ENCODE measurements around the gene ARHGAP30. TPM values are rescaled to one million over a fixed set of nuclear protein-coding genes. Genes with fewer than 3 reads are reported as not detected.

The ARHGAP30 gene
- total and polyA plus RNA-seq, 5 experiments from 2014 or later = 110 to 233 (median 207) TPM

- Mint-ChIP-seq H3K36me3 (peaks cover 0 to 35% (median 0%) of the 10 kb centered on the region in 3 donors), H3K4me1 (peaks cover 16 to 29% (median 25%) of the 10 kb centered on the region in 4 donors), H3K4me3 (peak within 1 kb of the TSS; percentile 83 to 96 (median 92)), H3K9me3 (peaks cover 0 to 5% (median 0%) of the 10 kb centered on the region in 9 donors), H3K27ac (peak within 1 kb of the TSS; percentile 83 to 100 (median 88)), H3K27me3 (peaks cover 0 to 4% (median 0%) of the 10 kb centered on the region in 5 donors)
- DNase-seq (peak; percentile 33 to 79 (median 60)), ATAC-seq (peak; percentile 71 to 78)
- POLR2A ChIA-PET = interaction anchor here (0.6 to 8.7 kb wide), 23 partner anchors 14 to 330 kb away, joined by 3 to 119 read pairs (median 4); partner anchors contain the start of genes ARHGAP30, F11R, NIT1 and PFDN2
Measured at GRCh38 chr1:161098210-161099068, 28.7 kb upstream of the ARHGAP30 start, which contains the start of gene KLHDC9. Gene KLHDC9, plus strand, starts transcription at chr1:161098361. Its CDS starts 175 bp downstream, at chr1:161098536.

- POLR2A ChIA-PET = interaction anchor here (1.2 to 8.7 kb wide), 7 partner anchors 10 to 106 kb away, joined by 3 to 119 read pairs (median 18); partner anchors contain the start of genes ARHGAP30, F11R, NIT1 and PFDN2
- Mint-ChIP-seq H3K4me1 (peaks cover 18 to 41% (median 39%) of the 10 kb centered on the region in 4 donors), H3K27ac (peak overlapping the region in 7 of 10 donors; percentile 83 to 100 (median 92)), H3K36me3 (peaks cover 0 to 24% (median 0%) of the 10 kb centered on the region in 3 donors), H3K9me3 (peaks cover 0 to 5% (median 0%) of the 10 kb centered on the region in 9 donors), H3K4me3 (peak overlapping the region in 3 of 10 donors; percentile 25 to 46 (median 33)), H3K27me3 (peaks cover 0 to 4% (median 0%) of the 10 kb centered on the region in 5 donors)
- ATAC-seq = no peak
- DNase-seq = no peak
Measured at GRCh38 chr1:161096530-161096929, 26.8 kb upstream of the ARHGAP30 start.

- DNase-seq (no peak), ATAC-seq (no peak)
- POLR2A ChIA-PET = interaction anchor here (3.3 to 8.7 kb wide), 4 partner anchors 22 to 56 kb away, joined by 18 to 119 read pairs (median 55); partner anchors contain the start of genes ARHGAP30, NIT1, PFDN2 and TSTD1
- peaks cover 0 to 4% (median 0%) of the 10 kb centered on the region in 5 donors for H3K27me3 Mint-ChIP-seq
- no peak overlapping the region for H3K4me3 Mint-ChIP-seq
- H3K27ac Mint-ChIP-seq = peak overlapping the region in 6 of 10 donors; percentile 7 to 100 (median 50)
- H3K4me1 Mint-ChIP-seq = peaks cover 18 to 41% (median 40%) of the 10 kb centered on the region in 4 donors
- peaks cover 0 to 19% (median 0%) of the 10 kb centered on the region in 3 donors for H3K36me3 Mint-ChIP-seq
- H3K9me3 Mint-ChIP-seq = peaks cover 0 to 5% (median 0%) of the 10 kb centered on the region in 9 donors
Measured at GRCh38 chr1:161096015-161096414, 26.3 kb upstream of the ARHGAP30 start.

GRCh38 chr1:161095230-161095629 lies 25.5 kb upstream of the ARHGAP30 start:
- POLR2A ChIA-PET = interaction anchor here (0.7 to 8.7 kb wide), 3 partner anchors 13 to 49 kb away, joined by 3 to 119 read pairs (median 69); partner anchors contain the start of genes ARHGAP30 and USF1

DNA sequence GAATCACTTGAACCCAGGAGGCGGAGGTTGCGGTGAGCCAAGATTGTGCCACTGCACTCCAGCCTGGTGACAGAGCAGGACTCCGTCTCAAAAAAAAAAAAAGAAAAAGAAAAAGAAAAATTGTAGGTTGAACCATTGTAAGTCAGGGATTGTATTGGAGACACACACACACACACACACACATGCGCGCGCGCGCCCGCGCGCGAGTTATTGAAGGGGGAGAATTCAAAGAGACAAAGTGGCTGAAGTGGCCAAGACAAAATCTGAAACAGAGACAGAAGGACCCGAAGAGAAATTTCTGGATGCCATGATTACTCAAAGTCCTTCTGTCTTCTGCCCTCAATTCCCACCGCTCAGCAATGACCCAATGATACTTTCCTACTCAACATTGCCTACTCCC lies 24.8 kb upstream of the ARHGAP30 start:
- ATAC-seq (no peak), DNase-seq (no peak)
- H3K36me3 Mint-ChIP-seq = peaks cover 0 to 6% (median 0%) of the 10 kb centered on the region in 3 donors
- peak overlapping the region in 1 of 10 donors; percentile 57 for H3K27ac Mint-ChIP-seq
- H3K4me3 Mint-ChIP-seq = peak overlapping the region in 1 of 10 donors; percentile 8
- POLR2A ChIA-PET = interaction anchor here (0.7 to 8.7 kb wide), 4 partner anchors 11 to 48 kb away, joined by 3 to 119 read pairs (median 36); partner anchors contain the start of genes ARHGAP30 and USF1
- H3K9me3 Mint-ChIP-seq = peaks cover 0 to 5% (median 0%) of the 10 kb centered on the region in 9 donors
- peaks cover 0 to 4% (median 0%) of the 10 kb centered on the region in 5 donors for H3K27me3 Mint-ChIP-seq
- H3K4me1 Mint-ChIP-seq = peaks cover 24 to 51% (median 50%) of the 10 kb centered on the region in 4 donors

More at GRCh38 chr1:161095230-161095629, 25.5 kb upstream of the ARHGAP30 start:
- H3K4me1 Mint-ChIP-seq = peaks cover 24 to 49% (median 48%) of the 10 kb centered on the region in 4 donors
- DNase-seq (no peak), ATAC-seq (no peak)
- H3K27me3 Mint-ChIP-seq = peaks cover 0 to 4% (median 0%) of the 10 kb centered on the region in 5 donors
- peak overlapping the region in 2 of 10 donors; percentile 22 to 51 for H3K27ac Mint-ChIP-seq
- H3K4me3 Mint-ChIP-seq = no peak overlapping the region
- peaks cover 0 to 5% (median 0%) of the 10 kb centered on the region in 9 donors for H3K9me3 Mint-ChIP-seq
- H3K36me3 Mint-ChIP-seq = peaks cover 0 to 13% (median 0%) of the 10 kb centered on the region in 3 donors

DNA sequence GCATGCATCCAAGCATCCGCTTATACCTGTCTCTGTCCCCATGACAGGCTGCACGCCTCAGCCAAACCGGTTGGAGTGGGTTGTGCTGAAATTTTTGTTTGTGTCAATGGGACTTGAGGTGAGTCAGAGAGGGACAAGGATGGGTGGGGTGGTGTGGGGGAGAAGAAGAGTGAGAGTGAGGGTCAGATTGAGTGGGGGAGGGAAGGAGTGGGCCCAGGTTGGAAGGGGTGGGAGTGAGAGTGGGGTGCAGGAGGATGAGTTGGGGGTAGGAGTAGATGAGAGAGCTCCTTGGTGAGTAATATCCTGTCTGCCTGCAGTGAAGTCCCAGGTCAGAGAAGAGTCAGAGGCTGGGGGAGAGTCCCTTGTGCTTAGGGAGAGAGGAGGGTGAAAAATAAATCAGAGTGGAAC lies 22.9 kb upstream of the ARHGAP30 start:
- no peak for DNase-seq
- peak in 1 of 2 donors; percentile 27 for ATAC-seq
- Mint-ChIP-seq H3K4me1 (peaks cover 14 to 41% (median 37%) of the 10 kb centered on the region in 4 donors), H3K27ac (peak overlapping the region in 2 of 10 donors; percentile 36 to 49), H3K4me3 (no peak overlapping the region), H3K27me3 (peaks cover 0 to 3% (median 0%) of the 10 kb centered on the region in 5 donors), H3K9me3 (peaks cover 0 to 3% (median 0%) of the 10 kb centered on the region in 9 donors), H3K36me3 (peaks cover 0 to 2% (median 0%) of the 10 kb centered on the region in 3 donors)
- POLR2A ChIA-PET = interaction anchor here (1.5 to 8.7 kb wide), 2 partner anchors 23 to 47 kb away, joined by 4 to 119 read pairs; partner anchors contain the start of genes ARHGAP30 and USF1

DNA sequence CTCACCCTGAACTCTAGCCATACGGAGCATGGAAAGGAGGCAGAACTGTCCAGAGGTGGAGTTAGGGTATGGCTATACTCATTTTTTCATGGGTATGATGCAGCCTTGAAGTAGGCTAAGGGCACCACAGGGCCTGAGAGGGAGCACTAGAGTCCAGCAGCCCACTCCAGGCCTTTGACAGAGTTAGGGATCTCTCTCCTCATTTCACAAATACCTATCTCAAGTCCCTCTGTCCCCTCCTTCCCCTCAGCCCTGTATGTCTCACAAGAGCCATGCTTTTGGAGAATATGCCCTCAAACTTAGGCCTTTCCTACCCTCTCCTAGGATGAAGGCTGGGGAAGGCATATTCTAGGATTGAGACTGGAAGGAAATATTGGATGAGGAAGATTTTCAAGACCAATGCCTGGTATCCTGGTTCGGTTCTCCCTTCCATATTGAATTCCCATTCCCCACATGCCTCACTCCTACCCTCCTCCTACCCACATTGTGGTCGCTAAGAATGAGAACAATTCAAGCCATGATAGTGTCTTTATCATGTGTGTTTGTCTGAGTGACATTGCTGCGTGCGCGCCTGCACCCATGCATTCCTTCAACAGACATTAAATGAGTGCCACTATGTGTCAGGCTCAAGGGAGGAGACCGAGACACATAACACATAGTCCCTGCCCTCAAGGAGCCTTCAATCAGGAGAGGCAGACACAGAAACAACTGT lies 22.3 kb upstream of the ARHGAP30 start:
- Mint-ChIP-seq H3K27ac (peak overlapping the region in 5 of 10 donors; percentile 9 to 59 (median 55)), H3K4me1 (peaks cover 8 to 34% (median 31%) of the 10 kb centered on the region in 4 donors), H3K9me3 (no peaks in the 10 kb centered on the region), H3K27me3 (no peaks in the 10 kb centered on the region), H3K4me3 (peak overlapping the region in 1 of 10 donors; percentile 14), H3K36me3 (no peaks in the 10 kb centered on the region)
- ATAC-seq (no peak), DNase-seq (no peak)
- POLR2A ChIA-PET = interaction anchor here (1.5 to 8.7 kb wide), 2 partner anchors 23 to 46 kb away, joined by 4 to 119 read pairs; partner anchors contain the start of genes ARHGAP30 and USF1

DNA sequence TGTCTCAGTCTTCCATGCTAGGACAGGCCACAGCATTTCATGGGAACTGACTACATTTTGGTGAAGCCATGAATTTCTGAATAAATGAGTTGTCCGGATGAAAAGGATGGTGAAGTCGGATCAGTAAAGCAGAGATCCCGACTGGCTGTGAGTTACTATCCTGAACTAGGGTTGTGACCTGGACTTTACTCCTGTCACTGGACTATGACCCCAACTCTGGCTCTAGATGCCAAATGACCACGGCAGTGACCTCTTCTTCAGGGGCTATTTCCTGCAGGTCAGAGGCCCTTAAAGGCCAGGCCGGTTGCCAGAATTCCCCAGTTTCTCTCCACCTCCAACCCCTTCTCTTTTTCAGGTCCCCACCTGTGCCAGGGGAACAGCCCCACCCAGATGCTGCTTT lies 21.4 kb upstream of the ARHGAP30 start:
- Mint-ChIP-seq H3K9me3 (no peaks in the 10 kb centered on the region), H3K4me3 (no peak overlapping the region), H3K36me3 (no peaks in the 10 kb centered on the region), H3K4me1 (peaks cover 8 to 28% (median 25%) of the 10 kb centered on the region in 4 donors), H3K27ac (peak overlapping the region in 1 of 10 donors; percentile 3), H3K27me3 (no peaks in the 10 kb centered on the region)
- no peak for DNase-seq
- POLR2A ChIA-PET = interaction anchor here (0.5 to 2.0 kb wide), 2 partner anchors 46 to 47 kb away, joined by 4 to 6 read pairs; partner anchors contain the start of gene USF1
- ATAC-seq = no peak

DNA sequence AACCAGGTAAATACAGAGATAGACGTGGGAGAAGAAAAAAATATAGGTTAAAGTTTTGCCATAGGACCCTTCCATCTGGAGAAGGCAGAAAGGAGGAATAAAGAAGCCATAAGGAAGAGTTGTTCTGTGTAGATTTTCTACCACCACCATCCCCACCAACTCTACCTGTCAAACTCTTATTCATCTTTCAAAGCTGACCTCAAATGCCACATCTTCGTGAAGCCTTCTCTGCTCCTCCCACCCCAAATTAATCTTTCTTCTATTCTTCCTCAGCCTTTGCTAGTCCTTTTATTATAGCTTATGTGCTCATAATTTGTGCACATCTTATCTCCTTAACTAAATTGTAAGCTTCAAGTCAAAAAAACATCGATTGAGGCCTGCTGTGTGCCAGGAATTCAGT lies 20.9 kb upstream of the ARHGAP30 start:
- DNase-seq = peak in 3 of 10 donors; percentile 23 to 57 (median 47)
- peak overlapping the region in 5 of 10 donors; percentile 4 to 82 (median 39) for H3K27ac Mint-ChIP-seq
- H3K4me3 Mint-ChIP-seq = no peak overlapping the region
- ATAC-seq = peak; percentile 86 to 87
- H3K9me3 Mint-ChIP-seq = no peaks in the 10 kb centered on the region
- peaks cover 0 to 2% (median 0%) of the 10 kb centered on the region in 5 donors for H3K27me3 Mint-ChIP-seq
- POLR2A ChIA-PET = interaction anchor here (0.5 to 2.0 kb wide), 3 partner anchors 43 to 47 kb away, joined by 3 to 6 read pairs (median 4); partner anchors contain the start of gene USF1
- no peaks in the 10 kb centered on the region for H3K36me3 Mint-ChIP-seq
- peaks cover 8 to 28% (median 23%) of the 10 kb centered on the region in 4 donors for H3K4me1 Mint-ChIP-seq

GRCh38 chr1:161089938-161090337 lies 20.2 kb upstream of the ARHGAP30 start:
- Mint-ChIP-seq H3K27me3 (peaks cover 0 to 2% (median 0%) of the 10 kb centered on the region in 5 donors), H3K27ac (peak overlapping the region in 1 of 10 donors; percentile 4), H3K4me3 (peak overlapping the region in 1 of 10 donors; percentile 6), H3K36me3 (no peaks in the 10 kb centered on the region), H3K4me1 (peaks cover 8 to 28% (median 23%) of the 10 kb centered on the region in 4 donors), H3K9me3 (no peaks in the 10 kb centered on the region)
- POLR2A ChIA-PET = interaction anchor here (0.6 to 2.0 kb wide), 2 partner anchors 40 to 44 kb away, joined by 4 to 6 read pairs; partner anchors contain the start of gene USF1
- ATAC-seq (no peak), DNase-seq (no peak)

All from naive thymus-derived CD8-positive, alpha-beta T cell (primary cell).